Brain pericyte (primary cell): ENCODE results near the gene PIGH.
"Not testable (repeated sequence)": the region's sequence is repeated elsewhere in the genome, so short reads cannot be mapped to it uniquely, and the experiment has no call there.

ENCODE experiments used
- DNase-seq: peaks from one replicate; pipeline ENCODE4 v3.0.0-alpha.2; 2012; ENCODE audit warnings: low read depth, low spot score

The PIGH gene

GRCh38 chr14:67551940-67552339 lies 48.1 kb downstream of the PIGH start:
- DNase-seq = no peak

GRCh38 chr14:67551123-67551522 lies 48.9 kb downstream of the PIGH start:
- DNase-seq = no peak

GRCh38 chr14:67549734-67550133 lies 50.3 kb downstream of the PIGH start:
- no peak for DNase-seq

- DNase-seq = no peak
Measured at GRCh38 chr14:67547224-67547780, 52.8 kb downstream of the PIGH start.

GRCh38 chr14:67544590-67544989 lies 55.5 kb downstream of the PIGH start:
- DNase-seq = no peak

GRCh38 chr14:67542620-67543019 lies 57.4 kb downstream of the PIGH start:
- DNase-seq = not testable (repeated sequence)

GRCh38 chr14:67541448-67542387 lies 58.4 kb downstream of the PIGH start:
- no peak for DNase-seq
